Measurements from ENCODE around the gene WDR31.

DNA sequence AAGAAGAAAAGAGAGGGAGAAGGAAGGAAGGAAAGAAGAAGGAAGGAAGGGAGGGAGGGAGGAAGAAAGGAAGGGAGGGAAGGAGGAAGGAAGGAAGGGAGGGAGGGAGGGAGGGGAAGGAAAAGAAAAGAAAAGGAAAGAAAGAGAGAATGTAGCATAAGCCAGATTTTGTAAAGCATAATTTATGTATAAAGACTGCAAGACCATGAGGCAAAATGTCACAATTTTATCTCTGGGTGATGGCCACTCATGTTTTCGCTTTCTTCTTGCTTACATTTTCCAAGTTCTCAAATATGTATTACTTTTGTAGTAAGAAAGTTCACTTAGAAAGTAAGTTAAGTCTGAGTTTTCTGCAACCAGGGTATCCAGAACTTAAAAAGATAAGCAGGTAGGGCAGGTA lies 33.5 kb downstream of the WDR31 start:
- TF ChIP-seq, protein P1, sequence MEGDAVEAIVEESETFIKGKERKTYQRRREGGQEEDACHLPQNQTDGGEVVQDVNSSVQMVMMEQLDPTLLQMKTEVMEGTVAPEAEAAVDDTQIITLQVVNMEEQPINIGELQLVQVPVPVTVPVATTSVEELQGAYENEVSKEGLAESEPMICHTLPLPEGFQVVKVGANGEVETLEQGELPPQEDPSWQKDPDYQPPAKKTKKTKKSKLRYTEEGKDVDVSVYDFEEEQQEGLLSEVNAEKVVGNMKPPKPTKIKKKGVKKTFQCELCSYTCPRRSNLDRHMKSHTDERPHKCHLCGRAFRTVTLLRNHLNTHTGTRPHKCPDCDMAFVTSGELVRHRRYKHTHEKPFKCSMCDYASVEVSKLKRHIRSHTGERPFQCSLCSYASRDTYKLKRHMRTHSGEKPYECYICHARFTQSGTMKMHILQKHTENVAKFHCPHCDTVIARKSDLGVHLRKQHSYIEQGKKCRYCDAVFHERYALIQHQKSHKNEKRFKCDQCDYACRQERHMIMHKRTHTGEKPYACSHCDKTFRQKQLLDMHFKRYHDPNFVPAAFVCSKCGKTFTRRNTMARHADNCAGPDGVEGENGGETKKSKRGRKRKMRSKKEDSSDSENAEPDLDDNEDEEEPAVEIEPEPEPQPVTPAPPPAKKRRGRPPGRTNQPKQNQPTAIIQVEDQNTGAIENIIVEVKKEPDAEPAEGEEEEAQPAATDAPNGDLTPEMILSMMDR (conservative IDR thresholded peaks at IDR 0.05): no peak
- no peak for TF ChIP-seq ZFX (IDR thresholded peaks at IDR 0.05)

All from C4-2B (cell line).